ENCODE data around the gene TRIM3. TPM values are rescaled to one million over a fixed set of nuclear protein-coding genes. Genes with fewer than 3 reads are reported as not detected.

The TRIM3 gene
- total RNA-seq, 1 experiment from 2014 or later, result 13.4 TPM

- Histone ChIP-seq H3K27ac (ENCODE audit: low read depth, low read length) (no peak overlapping the region; the same call in 1 of the 2 replicates), H3K9me2 (ENCODE audit: insufficient read depth) (no peaks in the 10 kb centered on the region), H3K9ac (ENCODE audit: low read length) (0 out of 2 replicates have a peak overlapping the region, but pooled peaks have one; percentile 27), H3K27me3 (ENCODE audit: insufficient read depth, low read length) (no peaks in the 10 kb centered on the region), H2AFZ (ENCODE audit: low read depth, low read length, poor library complexity, severe bottlenecking) (no peak overlapping the region), H3K4me3 (replicated peaks in 1 of 2; ENCODE audit: low read depth in 1 of 2, low read length in 2 of 2) (no peak overlapping the region), H3K36me3 (ENCODE audit: control insufficient read depth in 1 of 2, insufficient read depth in 2 of 2, low read length in 2 of 2) (no peaks in the 10 kb centered on the region), H3K9me3 (ENCODE audit: control insufficient read depth in 1 of 2, insufficient read depth in 1 of 2, low read depth in 1 of 2, low read length in 2 of 2) (no peaks in the 10 kb centered on the region), H3K4me1 (ENCODE audit: control insufficient read depth in 1 of 2, insufficient read depth in 2 of 2, low read length in 2 of 2) (peaks cover 4 to 20% of the 10 kb centered on the region in 2 experiments; a peak in 3 of 4 replicates), H3K79me2 (ENCODE audit: insufficient read depth, low read length) (no peaks in the 10 kb centered on the region), H3K4me2 (ENCODE audit: low read length) (peak overlapping the region; percentile 42), H4K20me1 (ENCODE audit: insufficient read depth) (no peaks in the 10 kb centered on the region)
- ChIA-PET CTCF (interaction anchor here (0.5 to 2.2 kb wide), 4 partner anchors 25 to 90 kb away, joined by 3 to 10 read pairs (median 6); no protein-coding TSS in a partner anchor), POLR2A (interaction anchor here (1.2 kb wide), 1 partner anchor 12 kb away, joined by 7 read pairs; the partner anchor contains the start of genes ARFIP2 and TIMM10B), RAD21 (ENCODE audit: low non-redundant PET in 1 of 2, low total read pairs in 2 of 2, uncharacterized antibody in 2 of 2, unreplicated experiment in 2 of 2) (no interaction called here)
- intact Hi-C loops (cut with micrococcal nuclease), result no loop called here
- DNase-seq (ENCODE audit: low read depth, low spot score) (peak; percentile 60), ATAC-seq (peak; percentile 77)
- TF ChIP-seq RAD21 (IDR thresholded peaks at IDR 0.05; ENCODE audit: low read depth) (no peak), SRF (IDR thresholded peaks at IDR 0.05; ENCODE audit: low read depth) (no peak), ATF3 (IDR thresholded peaks at IDR 0.05) (no peak), CTCF (IDR thresholded peaks at IDR 0.05 in 2 of 3, conservative IDR thresholded peaks at IDR 0.05 in 1 of 3; ENCODE audit: borderline replicate concordance in 1 of 3, insufficient read depth in 1 of 3, low read depth in 2 of 3, low read length in 2 of 3) (no peak), POLR2A (IDR thresholded peaks at IDR 0.05; ENCODE audit: borderline replicate concordance, extremely low read depth, insufficient read depth, insufficient read length) (peak; percentile 58), SIN3A (IDR thresholded peaks at IDR 0.05; ENCODE audit: low read depth) (no peak), ZNF274 (IDR thresholded peaks at IDR 0.05; ENCODE audit: low read depth, low read length) (no peak), CBX3 (IDR thresholded peaks at IDR 0.05; ENCODE audit: low read depth) (no peak), EZH2 (IDR thresholded peaks at IDR 0.05) (no peak), TCF7L2 (IDR thresholded peaks at IDR 0.05; ENCODE audit: borderline replicate concordance, extremely low read depth, insufficient read depth, insufficient read length) (no peak), FOSL1 (IDR thresholded peaks at IDR 0.05; ENCODE audit: low read depth) (no peak), ELF1 (IDR thresholded peaks at IDR 0.05; ENCODE audit: borderline replicate concordance, low read depth) (no peak), POLR2AphosphoS5 (IDR thresholded peaks at IDR 0.05; ENCODE audit: low read depth, low read length) (peak; percentile 77)
- TF ChIP-seq, protein P1, sequence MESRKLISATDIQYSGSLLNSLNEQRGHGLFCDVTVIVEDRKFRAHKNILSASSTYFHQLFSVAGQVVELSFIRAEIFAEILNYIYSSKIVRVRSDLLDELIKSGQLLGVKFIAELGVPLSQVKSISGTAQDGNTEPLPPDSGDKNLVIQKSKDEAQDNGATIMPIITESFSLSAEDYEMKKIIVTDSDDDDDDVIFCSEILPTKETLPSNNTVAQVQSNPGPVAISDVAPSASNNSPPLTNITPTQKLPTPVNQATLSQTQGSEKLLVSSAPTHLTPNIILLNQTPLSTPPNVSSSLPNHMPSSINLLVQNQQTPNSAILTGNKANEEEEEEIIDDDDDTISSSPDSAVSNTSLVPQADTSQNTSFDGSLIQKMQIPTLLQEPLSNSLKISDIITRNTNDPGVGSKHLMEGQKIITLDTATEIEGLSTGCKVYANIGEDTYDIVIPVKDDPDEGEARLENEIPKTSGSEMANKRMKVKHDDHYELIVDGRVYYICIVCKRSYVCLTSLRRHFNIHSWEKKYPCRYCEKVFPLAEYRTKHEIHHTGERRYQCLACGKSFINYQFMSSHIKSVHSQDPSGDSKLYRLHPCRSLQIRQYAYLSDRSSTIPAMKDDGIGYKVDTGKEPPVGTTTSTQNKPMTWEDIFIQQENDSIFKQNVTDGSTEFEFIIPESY (IDR thresholded peaks at IDR 0.05; ENCODE audit: extremely low read depth, insufficient replicate concordance, low read length), result no peak
- TF ChIP-seq, protein P2, sequence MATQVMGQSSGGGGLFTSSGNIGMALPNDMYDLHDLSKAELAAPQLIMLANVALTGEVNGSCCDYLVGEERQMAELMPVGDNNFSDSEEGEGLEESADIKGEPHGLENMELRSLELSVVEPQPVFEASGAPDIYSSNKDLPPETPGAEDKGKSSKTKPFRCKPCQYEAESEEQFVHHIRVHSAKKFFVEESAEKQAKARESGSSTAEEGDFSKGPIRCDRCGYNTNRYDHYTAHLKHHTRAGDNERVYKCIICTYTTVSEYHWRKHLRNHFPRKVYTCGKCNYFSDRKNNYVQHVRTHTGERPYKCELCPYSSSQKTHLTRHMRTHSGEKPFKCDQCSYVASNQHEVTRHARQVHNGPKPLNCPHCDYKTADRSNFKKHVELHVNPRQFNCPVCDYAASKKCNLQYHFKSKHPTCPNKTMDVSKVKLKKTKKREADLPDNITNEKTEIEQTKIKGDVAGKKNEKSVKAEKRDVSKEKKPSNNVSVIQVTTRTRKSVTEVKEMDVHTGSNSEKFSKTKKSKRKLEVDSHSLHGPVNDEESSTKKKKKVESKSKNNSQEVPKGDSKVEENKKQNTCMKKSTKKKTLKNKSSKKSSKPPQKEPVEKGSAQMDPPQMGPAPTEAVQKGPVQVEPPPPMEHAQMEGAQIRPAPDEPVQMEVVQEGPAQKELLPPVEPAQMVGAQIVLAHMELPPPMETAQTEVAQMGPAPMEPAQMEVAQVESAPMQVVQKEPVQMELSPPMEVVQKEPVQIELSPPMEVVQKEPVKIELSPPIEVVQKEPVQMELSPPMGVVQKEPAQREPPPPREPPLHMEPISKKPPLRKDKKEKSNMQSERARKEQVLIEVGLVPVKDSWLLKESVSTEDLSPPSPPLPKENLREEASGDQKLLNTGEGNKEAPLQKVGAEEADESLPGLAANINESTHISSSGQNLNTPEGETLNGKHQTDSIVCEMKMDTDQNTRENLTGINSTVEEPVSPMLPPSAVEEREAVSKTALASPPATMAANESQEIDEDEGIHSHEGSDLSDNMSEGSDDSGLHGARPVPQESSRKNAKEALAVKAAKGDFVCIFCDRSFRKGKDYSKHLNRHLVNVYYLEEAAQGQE (IDR thresholded peaks at IDR 0.05; ENCODE audit: low read depth), result no peak
- TF ChIP-seq, protein P3, sequence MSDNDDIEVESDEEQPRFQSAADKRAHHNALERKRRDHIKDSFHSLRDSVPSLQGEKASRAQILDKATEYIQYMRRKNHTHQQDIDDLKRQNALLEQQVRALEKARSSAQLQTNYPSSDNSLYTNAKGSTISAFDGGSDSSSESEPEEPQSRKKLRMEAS (IDR thresholded peaks at IDR 0.05), result no peak
- no TSS peak for BruUV-seq (replicated peaks)
These were observed 4.8 kb downstream of the TRIM3 start for GRCh38 chr11:6468712-6469495.
